A673 (cell line): ENCODE results near the gene GNPDA2. TPM values are rescaled to one million over a fixed set of nuclear protein-coding genes. Genes with fewer than 3 reads are reported as not detected.

Experiments used
- Bru-seq: library from RNA; stranded (reverse); fragments of 400-500 nt; gene quantifications from one replicate; lab custom pipeline; 2021; lab: Mats Ljungman, UMichigan
- BruChase-seq, 2 experiments: library from RNA; stranded (reverse); fragments of 400-500 nt; gene quantifications; one replicate each; lab custom pipeline; 2021; lab: Mats Ljungman, UMichigan
- BruUV-seq: library from RNA; stranded (reverse); fragments of 400-500 nt; replicated peaks from 2 replicates; lab custom pipeline; 2021; lab: Mats Ljungman, UMichigan
- CTCF ChIA-PET: fragments of 300-600 bp; sonication (Branson Sonifier 250); formaldehyde crosslinking; loops from one replicate; lab custom pipeline; 2022; ENCODE audit warnings: antibody characterized with exemption; lab: Charles Lee
- POLR2A ChIA-PET: fragments of 300-600 bp; sonication (Branson Sonifier 250); formaldehyde crosslinking; loops from one replicate; lab custom pipeline; 2022; ENCODE audit warnings: antibody characterized with exemption; ENCODE audit not compliant: low non-redundant PET; lab: Charles Lee
- DNase-seq: peaks from one replicate; pipeline ENCODE4 v3.0.0-alpha.2; 2015; ENCODE audit warnings: low spot score
- H3K27ac ChIP-seq: fragments of 200-600 bp; sonication (generic); 2 replicates; pipeline ENCODE4 v1.5.1; 2016; ENCODE audit warnings: mixed run types, low read depth, mild to moderate bottlenecking, mixed read lengths, antibody characterized with exemption, low read length; ENCODE audit not compliant: poor library complexity, severe bottlenecking
- H3K27me3 ChIP-seq: fragments of 200-600 bp; sonication (generic); replicated peaks from 2 replicates; pipeline ENCODE4 v1.6.1; 2017; ENCODE audit warnings: mixed run types, low read depth, mild to moderate bottlenecking, mixed read lengths, antibody characterized with exemption, low read length; ENCODE audit not compliant: insufficient read depth, poor library complexity
- H3K36me3 ChIP-seq: fragments of 200-600 bp; sonication (generic); 2 replicates; pipeline ENCODE4 v1.6.1; 2016; ENCODE audit warnings: mixed run types, mild to moderate bottlenecking, mixed read lengths, antibody characterized with exemption, low read length; ENCODE audit not compliant: insufficient read depth, poor library complexity, severe bottlenecking
- H3K4me1 ChIP-seq: fragments of 200-600 bp; sonication (generic); 2 replicates; pipeline ENCODE4 v1.6.1; 2017; ENCODE audit warnings: mixed run types, mild to moderate bottlenecking, mixed read lengths, antibody characterized with exemption, low read length; ENCODE audit not compliant: insufficient read depth, poor library complexity, severe bottlenecking
- H3K4me3 ChIP-seq: fragments of 200-600 bp; sonication (generic); 2 replicates; pipeline ENCODE4 v1.5.1; 2016; ENCODE audit warnings: low read depth, mixed run types, mild to moderate bottlenecking, mixed read lengths, low read length; ENCODE audit not compliant: poor library complexity, severe bottlenecking
- H3K9me3 ChIP-seq: fragments of 200-600 bp; sonication (generic); 2 replicates; pipeline ENCODE4 v1.6.1; 2016; ENCODE audit warnings: mixed run types, low read depth, mild to moderate bottlenecking, mixed read lengths, antibody characterized with exemption, low read length; ENCODE audit not compliant: poor library complexity, severe bottlenecking
- CTCF ChIP-seq: fragments of 300-800, 200-600 bp; sonication (generic); conservative IDR thresholded peaks from 2 replicates; pipeline ENCODE4 v1.5.1; 2017; ENCODE audit warnings: low read depth, mild to moderate bottlenecking, antibody characterized with exemption, low read length, moderate library complexity, mixed read lengths
- EZH2 ChIP-seq: fragments of 200-600 bp; sonication (generic); IDR thresholded peaks from 2 replicates; pipeline ENCODE4 v1.6.1; 2017; ENCODE audit warnings: borderline replicate concordance, low read depth, mild to moderate bottlenecking, mixed read lengths, antibody characterized with exemption, low read length; ENCODE audit not compliant: poor library complexity, severe bottlenecking
- intact Hi-C: fragments of 100-400 bp; cut with micrococcal nuclease; formaldehyde crosslinking; loops from one replicate; pipeline ENCODE4 v1.10.0; 2022; ENCODE audit not compliant: unreplicated experiment
- long read RNA-seq: library from polyadenylated mRNA; stranded (forward); transcript quantifications from one replicate; pipeline ENCODE4 v2.0.0, GENCODE V29; 2022
- total RNA-seq: library from RNA; stranded (reverse); gene quantifications from 2 replicates; pipeline ENCODE4 v1.2.3, GENCODE V29; 2021

GNPDA2 gene
- 27.8 TPM in 2 replicates for total RNA-seq
- percentile 89 among the genes with signal in this experiment for Bru-seq, nascent RNA
- percentile 86 among the genes with signal in this experiment for BruChase-seq, experiment 1, labeled RNA remaining after a 2-hour chase
- percentile 87 among the genes with signal in this experiment for BruChase-seq, experiment 2, labeled RNA remaining after a 6-hour chase
- long read RNA-seq, full-length matches to known transcripts: 57 of 64 reads
- long read RNA-seq, partial matches to known transcripts: 2 of 64 reads
- long read RNA-seq, other reads (novel, unspliced or antisense): 5 of 64 reads

GRCh38 chr4:44726038-44726871, at the start of gene GNPDA2:
TSS of gene GNPDA2 (minus strand) at chr4:44726556. CDS start at chr4:44722207, 4,349 bp downstream.
- ChIA-PET CTCF (no interaction called here), POLR2A (interaction anchor here (0.7 kb wide), 1 partner anchor 243 kb away, joined by 3 read pairs; no protein-coding TSS in a partner anchor)
- intact Hi-C loops: no loop called here
- TSS peak; percentile 60 for BruUV-seq
- Histone ChIP-seq H3K4me3 (peak within 1 kb of the TSS; percentile 77), H3K9me3 (no peaks in the 10 kb centered on the region), H3K27me3 (no peaks in the 10 kb centered on the region), H3K4me1 (peaks cover 7% of the 10 kb centered on the region), H3K27ac (peak within 1 kb of the TSS; percentile 80), H3K36me3 (no peaks in the 10 kb centered on the region)
- DNase-seq: peak; percentile 88
- TF ChIP-seq EZH2 (no peak), CTCF (peak; percentile 33; the same call in 1 of the 2 replicates)

DNA sequence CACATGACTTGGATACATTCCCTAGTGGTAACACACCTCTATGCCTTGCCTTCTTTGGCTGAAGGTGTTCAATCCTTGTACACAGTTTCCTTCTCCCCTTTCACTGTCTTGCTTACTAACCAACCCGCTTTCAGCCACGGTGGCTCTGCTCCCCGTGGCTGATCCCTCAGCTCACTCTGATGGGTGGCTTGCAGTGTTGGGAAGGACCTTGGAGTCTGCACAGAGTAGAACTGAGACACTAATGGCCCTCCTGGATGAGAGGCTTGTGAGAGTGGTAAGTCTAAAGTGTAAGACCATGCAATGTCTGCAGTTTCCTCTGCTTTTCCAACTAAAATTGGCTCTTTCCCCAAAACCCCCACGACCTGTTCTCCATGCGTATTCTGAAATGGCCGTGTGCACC, 46.0 kb upstream of the GNPDA2 start:
- H3K4me3 ChIP-seq: no peak overlapping the region
- no peak for DNase-seq
- ChIA-PET CTCF (no interaction called here), POLR2A (no interaction called here)
- intact Hi-C loops: no loop called here
- no peak for TF ChIP-seq CTCF
- TF ChIP-seq EZH2: no peak
- peaks cover 10% of the 10 kb centered on the region for H3K9me3 ChIP-seq
- no peak overlapping the region for H3K27ac ChIP-seq
- H3K36me3 ChIP-seq: no peaks in the 10 kb centered on the region
- no TSS peak for BruUV-seq
- no peaks in the 10 kb centered on the region for H3K4me1 ChIP-seq
- no peaks in the 10 kb centered on the region for H3K27me3 ChIP-seq

- ChIA-PET CTCF (no interaction called here), POLR2A (no interaction called here)
- Histone ChIP-seq H3K36me3 (no peaks in the 10 kb centered on the region), H3K9me3 (peaks cover 10% of the 10 kb centered on the region), H3K4me1 (no peaks in the 10 kb centered on the region), H3K27me3 (no peaks in the 10 kb centered on the region), H3K4me3 (no peak overlapping the region), H3K27ac (no peak overlapping the region)
- intact Hi-C loops: no loop called here
- DNase-seq: no peak
- no peak for TF ChIP-seq CTCF
- no peak for TF ChIP-seq EZH2
- BruUV-seq: no TSS peak
Measured at GRCh38 chr4:44771789-44772188, 45.4 kb upstream of the GNPDA2 start.
